Right lobe of liver (tissue), 6 donors: ENCODE results near the gene TRIM17. TPM values are rescaled to one million over a fixed set of nuclear protein-coding genes. Genes with fewer than 3 reads are reported as not detected.

ENCODE experiments used
- ATAC-seq, 4 donors: fragments of 200-7000 bp; cut with Tn5 transposase; one replicate each; pipeline ENCODE4 v1.9.1; 2020; ENCODE audit warnings: mild to moderate bottlenecking in 4 of 4, moderate library complexity in 4 of 4
- DNase-seq, 3 donors: peaks; one replicate each; pipeline ENCODE4 v3.0.0-alpha.2; 2020
- H3K27ac ChIP-seq, 3 donors: fragments of 200-600 bp; one replicate each; pipeline ENCODE4 v1.8.0; 2022
- H3K27me3 ChIP-seq, 2 donors: fragments of 200-600 bp; one replicate each; pipeline ENCODE4 v1.8.0; 2022
- H3K36me3 ChIP-seq, 4 donors: fragments of 200-600 bp; sonication (generic) in 1 of 4; one replicate each; pipeline versions ENCODE4 v1.5.1 to v1.8.0; 2017 to 2022; ENCODE audit warnings: control low read depth in 1 of 4
- H3K4me1 ChIP-seq, 4 donors: fragments of 200-600 bp; sonication (generic) in 1 of 4; one replicate each; pipeline versions ENCODE4 v1.5.1 to v1.8.0; 2017 to 2022; ENCODE audit warnings: control low read depth in 1 of 4
- H3K4me3 ChIP-seq, 3 donors: fragments of 200-600 bp; one replicate each; pipeline ENCODE4 v1.8.0; 2022
- H3K9me3 ChIP-seq, 4 donors: fragments of 200-600 bp; sonication (generic) in 1 of 4; one replicate each; pipeline versions ENCODE4 v1.5.1 to v1.8.0; 2017 to 2022; ENCODE audit warnings: control low read depth in 1 of 4
- POLR2A ChIP-seq: fragments of 450-650 bp; IDR thresholded peaks from one replicate; pipeline ENCODE4 v1.6.1; 2017; ENCODE audit warnings: antibody characterized with exemption, mild to moderate bottlenecking
- WGBS: methylation state at CpG from one replicate; pipeline ENCODE4 v1.1.6; 2018; ENCODE audit warnings: low coverage, low lambda C conversion rate; ENCODE audit not compliant: insufficient coverage; ENCODE audit errors: missing lambda C conversion rate; 5-methylcytosine and 5-hydroxymethylcytosine counted together
- intact Hi-C, 2 donors: fragments of 100-400 bp; cut with DNase I; formaldehyde crosslinking; loops; one replicate each; pipeline versions ENCODE4 v1.11.2 to v1.14.1; 2022
- total RNA-seq, 6 experiments: library from RNA; depleted of rRNA in 2 of 6; stranded (reverse); fragments of >200 nt in 2 of 6; fragmentation: NEBNext Ultra II Directional in 3 of 6; extraction: Animal tissue kit (Norgen Biotek cat#: 25700) in 3 of 6; gene quantifications; one replicate each; pipeline versions ENCODE4 v1.1.0 to v1.2.4, GENCODE V29; 2016 to 2023
- TF ChIP-seq, protein P1 (sequence below), 4 donors: fragments of 200-600 bp in 3 of 4; fragments of 450-650 bp in 1 of 4; IDR thresholded peaks; one replicate each; pipeline versions ENCODE4 v1.5.1 to v1.8.0; 2016 to 2022; ENCODE audit warnings: antibody characterized with exemption in 4 of 4, mild to moderate bottlenecking in 2 of 4
- donor health status: DM: no; HTN: yes; CAD: no.
- donor health status: DM: no; HTN: no; CAD: no.
- donor health status: DM: no; HTN: no; CAD: no.
- donor health status: DM: no; HTN: yes; CAD: no.
- donor health status: DM: no; HTN: yes; CAD: no.

The TRIM17 gene
- total RNA-seq, 6 experiments from 2014 or later: not detected

DNA sequence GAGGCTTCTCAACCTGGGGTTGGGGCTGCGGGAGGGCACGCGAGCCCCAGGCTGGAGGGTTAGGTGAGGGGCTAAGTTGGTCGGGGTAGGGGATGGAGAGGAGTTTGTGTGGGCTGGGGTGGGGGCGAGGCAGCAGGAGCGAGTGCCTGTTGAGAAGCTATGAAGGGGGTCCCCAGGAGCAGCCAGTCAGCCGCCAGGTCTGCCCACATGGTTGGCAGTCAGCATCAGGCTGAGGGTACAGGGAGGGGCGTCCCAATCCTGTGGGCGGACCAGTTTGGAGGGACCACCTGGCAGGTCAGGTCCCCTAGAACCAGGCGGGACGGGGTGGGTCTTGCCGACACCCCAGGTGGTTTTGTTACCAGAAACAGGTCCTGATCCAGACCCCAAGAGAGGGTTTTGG is 400 bp upstream of the TRIM17 start:
- H3K27ac ChIP-seq: no peak overlapping the region
- TF ChIP-seq POLR2A: no peak
- TF ChIP-seq, protein P1, sequence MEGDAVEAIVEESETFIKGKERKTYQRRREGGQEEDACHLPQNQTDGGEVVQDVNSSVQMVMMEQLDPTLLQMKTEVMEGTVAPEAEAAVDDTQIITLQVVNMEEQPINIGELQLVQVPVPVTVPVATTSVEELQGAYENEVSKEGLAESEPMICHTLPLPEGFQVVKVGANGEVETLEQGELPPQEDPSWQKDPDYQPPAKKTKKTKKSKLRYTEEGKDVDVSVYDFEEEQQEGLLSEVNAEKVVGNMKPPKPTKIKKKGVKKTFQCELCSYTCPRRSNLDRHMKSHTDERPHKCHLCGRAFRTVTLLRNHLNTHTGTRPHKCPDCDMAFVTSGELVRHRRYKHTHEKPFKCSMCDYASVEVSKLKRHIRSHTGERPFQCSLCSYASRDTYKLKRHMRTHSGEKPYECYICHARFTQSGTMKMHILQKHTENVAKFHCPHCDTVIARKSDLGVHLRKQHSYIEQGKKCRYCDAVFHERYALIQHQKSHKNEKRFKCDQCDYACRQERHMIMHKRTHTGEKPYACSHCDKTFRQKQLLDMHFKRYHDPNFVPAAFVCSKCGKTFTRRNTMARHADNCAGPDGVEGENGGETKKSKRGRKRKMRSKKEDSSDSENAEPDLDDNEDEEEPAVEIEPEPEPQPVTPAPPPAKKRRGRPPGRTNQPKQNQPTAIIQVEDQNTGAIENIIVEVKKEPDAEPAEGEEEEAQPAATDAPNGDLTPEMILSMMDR (IDR thresholded peaks at IDR 0.05): no peak
- H3K4me1 ChIP-seq: peaks cover 0 to 7% (median 0%) of the 10 kb centered on the region in 4 donors
- ATAC-seq (peak in 1 of 4 donors; percentile 15), DNase-seq (no peak)
- intact Hi-C loops: no loop called here
- no peaks in the 10 kb centered on the region for H3K36me3 ChIP-seq
- H3K4me3 ChIP-seq: no peak overlapping the region
- H3K27me3 ChIP-seq: no peaks in the 10 kb centered on the region
- WGBS: 37% methylated on average over 5 of the region's 12 CpGs
- no peaks in the 10 kb centered on the region for H3K9me3 ChIP-seq

DNA sequence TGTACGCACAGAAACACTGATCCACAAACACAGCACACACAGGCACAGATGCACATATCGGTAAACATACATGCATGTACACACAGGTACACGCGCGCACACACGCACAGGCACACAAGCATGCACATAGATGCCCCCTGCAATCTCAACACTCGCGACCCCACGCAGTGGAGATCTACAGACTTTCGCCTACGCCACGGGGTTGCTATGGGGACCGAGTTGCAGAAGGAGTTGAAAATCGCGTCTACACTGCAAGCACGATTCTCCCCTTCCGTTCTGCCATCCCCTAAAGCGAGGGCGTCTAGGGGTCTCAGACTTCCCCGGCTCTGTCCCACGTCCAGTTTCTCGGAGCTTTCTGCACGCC is 826 bp downstream of the TRIM17 start:
- Histone ChIP-seq H3K9me3 (no peaks in the 10 kb centered on the region), H3K27ac (no peak overlapping the region), H3K27me3 (no peaks in the 10 kb centered on the region), H3K36me3 (no peaks in the 10 kb centered on the region), H3K4me1 (peaks cover 0 to 7% (median 0%) of the 10 kb centered on the region in 4 donors), H3K4me3 (peak overlapping the region in 2 of 3 donors; percentile 5 to 21)
- 47% methylated on average over 8 of the region's 23 CpGs for WGBS
- TF ChIP-seq, protein P1 (IDR thresholded peaks at IDR 0.05): no peak
- no peak for TF ChIP-seq POLR2A
- no peak for DNase-seq
- intact Hi-C loops: no loop called here
- ATAC-seq: no peak

DNA sequence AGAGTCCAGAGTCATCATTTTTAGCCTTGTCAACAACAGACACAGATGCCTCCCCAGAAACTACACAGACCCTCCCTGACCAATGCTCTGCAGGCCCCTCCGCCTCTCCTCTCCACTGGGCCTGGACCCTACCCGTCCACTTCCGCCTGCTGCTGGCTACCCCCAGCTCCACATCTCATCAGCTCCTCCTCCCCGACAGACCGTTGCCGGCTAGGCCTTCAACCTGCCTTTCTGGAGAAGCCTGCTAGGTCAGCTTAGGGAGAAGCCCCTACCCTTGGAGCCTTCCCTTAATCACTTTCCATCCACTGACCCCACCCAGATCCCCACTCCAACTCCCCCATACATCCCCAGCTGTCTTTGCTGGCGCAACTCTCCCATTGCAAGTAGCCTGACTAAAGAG is 1.4 kb downstream of the TRIM17 start:
- WGBS: 60% methylated on average over 6 of the region's 7 CpGs
- TF ChIP-seq POLR2A: no peak
- TF ChIP-seq, protein P1 (IDR thresholded peaks at IDR 0.05): no peak

DNA sequence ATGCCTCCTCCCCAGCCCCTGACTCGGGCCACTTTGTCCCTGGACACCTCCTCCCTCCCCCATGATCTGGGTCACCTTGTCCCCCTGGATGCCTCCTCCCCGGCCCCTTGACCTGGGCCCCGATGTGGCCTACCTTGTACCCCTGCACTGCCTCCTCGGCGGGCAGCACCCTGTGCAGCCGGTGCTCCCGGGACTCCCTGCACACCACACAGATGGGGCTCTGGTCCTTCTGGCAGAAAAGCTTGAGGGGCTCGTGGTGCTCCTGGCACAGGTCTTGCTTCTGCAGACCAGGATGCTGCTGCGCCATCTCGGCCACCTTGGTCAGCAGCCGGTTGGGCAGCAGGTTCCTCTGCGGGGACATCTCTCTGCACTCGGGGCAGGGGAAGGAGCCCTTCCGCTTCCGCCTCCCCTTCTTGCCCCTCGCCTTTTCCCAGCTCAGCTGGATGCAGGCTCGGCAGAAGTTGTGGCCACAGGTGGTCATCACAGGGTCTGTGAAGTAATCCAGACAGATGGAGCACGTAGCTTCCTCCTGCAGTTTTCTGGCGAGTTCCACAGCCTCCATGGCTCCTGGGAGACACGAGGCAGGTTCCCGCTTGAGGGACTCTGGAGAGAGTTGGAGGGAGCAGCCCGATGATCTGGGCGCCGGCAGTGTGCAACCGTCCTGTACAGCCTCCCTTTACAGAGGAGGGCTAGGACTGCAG is 2.0 kb downstream of the TRIM17 start:
- H3K36me3 ChIP-seq: no peaks in the 10 kb centered on the region
- H3K9me3 ChIP-seq: no peaks in the 10 kb centered on the region
- no peak overlapping the region for H3K4me3 ChIP-seq
- WGBS: 50% methylated on average over 1 of the region's 25 CpGs
- H3K27me3 ChIP-seq: no peaks in the 10 kb centered on the region
- ATAC-seq (no peak), DNase-seq (no peak)
- H3K4me1 ChIP-seq: peaks cover 0 to 7% (median 0%) of the 10 kb centered on the region in 4 donors
- no peak overlapping the region for H3K27ac ChIP-seq
- intact Hi-C loops: no loop called here
- TF ChIP-seq, protein P1 (IDR thresholded peaks at IDR 0.05): no peak
- no peak for TF ChIP-seq POLR2A

More for the DNA sequence above, 1.4 kb downstream of the TRIM17 start:
- no peak for ATAC-seq
- no peaks in the 10 kb centered on the region for H3K27me3 ChIP-seq
- intact Hi-C loops: no loop called here
- no peak for DNase-seq
- H3K36me3 ChIP-seq: no peaks in the 10 kb centered on the region
- no peak overlapping the region for H3K4me3 ChIP-seq
- no peaks in the 10 kb centered on the region for H3K9me3 ChIP-seq
- H3K4me1 ChIP-seq: peaks cover 0 to 7% (median 0%) of the 10 kb centered on the region in 4 donors
- H3K27ac ChIP-seq: no peak overlapping the region
